HG02588 (cell line): ENCODE data around the gene PLEKHA1.

Source experiments
- ATAC-seq: cut with Tn5 transposase; IDR thresholded peaks from one replicate; pipeline ENCODE4 v1.9.1; 2021; ENCODE audit warnings: mild to moderate bottlenecking, moderate library complexity; ENCODE audit not compliant: unreplicated experiment

Gene PLEKHA1

GRCh38 chr10:122375679-122376160 lies 1.2 kb downstream of the PLEKHA1 start:
- no peak for ATAC-seq

GRCh38 chr10:122376364-122376961 lies 2.0 kb downstream of the PLEKHA1 start:
- no peak for ATAC-seq

DNA sequence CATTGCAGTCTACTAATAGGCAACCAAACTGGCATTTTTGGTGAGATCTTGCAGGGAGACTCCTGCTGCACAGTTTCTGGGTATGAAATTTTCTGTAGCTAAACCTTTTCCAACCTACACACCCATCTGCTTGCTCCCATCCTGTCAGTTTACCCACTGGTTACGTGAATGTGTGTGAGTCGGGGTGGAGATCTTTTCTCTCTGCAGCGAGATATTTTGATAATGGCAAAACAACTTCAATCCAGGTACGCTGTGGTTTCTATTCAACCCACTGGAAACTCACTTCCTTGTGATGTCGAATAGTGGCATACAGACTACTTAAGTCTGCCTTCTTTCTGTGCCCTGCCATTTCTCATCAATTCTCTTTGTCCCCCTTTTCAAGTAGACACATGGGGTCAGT lies 4.5 kb downstream of the PLEKHA1 start:
- no peak for ATAC-seq

DNA sequence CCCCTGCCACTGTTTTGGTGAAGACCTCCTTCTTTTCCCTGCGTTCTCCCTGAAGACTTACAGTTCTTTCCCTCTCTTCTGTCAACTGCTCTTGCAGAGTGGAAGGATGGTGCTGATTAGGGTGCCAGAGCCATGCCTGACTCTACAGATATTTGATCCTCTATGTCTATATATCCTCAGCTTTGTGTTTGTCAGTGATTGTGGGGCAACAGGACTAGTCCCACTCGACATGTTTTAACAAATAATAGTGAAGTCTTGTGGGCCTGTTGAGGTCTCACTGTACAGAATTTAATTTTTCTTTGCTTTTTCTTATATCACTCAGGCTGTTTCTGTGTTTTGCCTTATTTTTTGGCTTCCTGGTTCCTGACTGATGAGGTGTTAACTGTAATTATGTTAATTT lies 5.0 kb downstream of the PLEKHA1 start:
- no peak for ATAC-seq

DNA sequence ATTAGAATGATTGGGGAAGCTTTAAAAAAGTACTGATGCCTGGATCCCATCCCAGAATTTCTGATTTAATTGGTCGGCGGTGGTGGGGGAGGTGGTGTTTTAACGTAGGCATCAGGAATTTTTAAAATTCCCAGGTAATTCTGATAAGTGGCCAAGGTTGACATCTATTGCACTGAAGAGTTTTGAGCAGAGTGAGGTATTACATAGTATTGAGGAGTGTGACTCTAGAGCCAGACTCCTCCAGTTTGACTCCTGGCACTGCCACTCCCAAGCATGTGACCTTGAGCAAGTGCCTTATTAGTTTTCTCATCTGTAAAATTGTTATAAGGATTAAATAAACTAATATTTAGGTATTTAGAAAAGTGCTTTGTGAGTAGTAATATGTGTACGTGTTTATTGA lies 6.2 kb downstream of the PLEKHA1 start:
- ATAC-seq, result no peak

- no peak for ATAC-seq
Measured at GRCh38 chr10:122381680-122382079, 7.2 kb downstream of the PLEKHA1 start.

GRCh38 chr10:122386514-122386913 lies 12.0 kb downstream of the PLEKHA1 start:
- no peak for ATAC-seq

DNA sequence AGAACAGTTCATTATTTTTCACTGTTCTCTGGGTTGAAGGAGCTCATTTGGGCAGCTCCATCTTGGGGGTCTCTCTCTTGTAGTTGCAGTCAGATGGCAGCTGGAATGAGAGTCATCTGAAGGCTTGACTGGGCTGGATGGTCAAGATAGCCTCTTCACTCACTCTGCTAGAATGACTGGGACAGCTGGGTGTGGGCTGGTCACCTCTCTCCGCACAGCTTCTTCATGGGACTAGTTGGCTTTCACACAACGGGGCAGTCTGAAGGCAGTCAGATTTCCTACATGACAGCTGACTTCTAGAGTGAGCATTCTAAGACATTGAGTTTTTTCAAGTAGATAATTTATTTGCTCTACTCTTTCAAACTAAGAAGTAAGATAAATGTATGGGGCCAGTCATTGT lies 13.1 kb downstream of the PLEKHA1 start:
- no peak for ATAC-seq

DNA sequence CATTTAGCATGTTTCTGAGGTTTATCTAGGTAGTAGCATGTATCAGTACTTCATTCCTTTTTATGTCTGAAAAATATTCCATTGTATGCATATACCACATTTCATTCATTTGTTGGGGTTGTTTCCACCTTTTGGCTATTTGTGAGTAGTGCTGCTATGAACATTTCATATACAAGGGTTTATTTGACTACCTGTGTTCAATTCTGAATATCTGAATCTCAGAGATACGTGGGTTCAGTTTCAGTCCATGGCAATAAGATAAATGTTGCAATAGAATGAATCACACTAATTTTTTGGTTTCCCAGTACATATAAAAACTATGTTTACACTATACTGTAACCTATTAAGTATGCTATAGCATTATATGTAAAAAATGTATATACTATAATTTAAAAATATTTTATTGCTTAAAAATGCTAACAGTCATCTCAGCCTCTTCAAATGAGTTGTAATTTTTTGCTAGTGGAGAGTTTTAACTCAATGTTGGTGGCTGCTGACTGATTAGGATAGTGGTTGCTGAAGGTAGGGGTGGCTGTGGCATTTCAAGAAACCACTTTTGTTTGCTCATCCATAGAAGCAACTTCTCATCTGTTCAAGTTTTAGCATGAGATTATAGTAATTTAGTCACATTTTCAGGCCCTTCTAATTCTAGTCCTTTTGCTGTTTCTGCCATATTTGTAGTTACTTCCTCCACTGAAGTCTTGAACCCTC lies 13.9 kb downstream of the PLEKHA1 start:
- no peak for ATAC-seq

DNA sequence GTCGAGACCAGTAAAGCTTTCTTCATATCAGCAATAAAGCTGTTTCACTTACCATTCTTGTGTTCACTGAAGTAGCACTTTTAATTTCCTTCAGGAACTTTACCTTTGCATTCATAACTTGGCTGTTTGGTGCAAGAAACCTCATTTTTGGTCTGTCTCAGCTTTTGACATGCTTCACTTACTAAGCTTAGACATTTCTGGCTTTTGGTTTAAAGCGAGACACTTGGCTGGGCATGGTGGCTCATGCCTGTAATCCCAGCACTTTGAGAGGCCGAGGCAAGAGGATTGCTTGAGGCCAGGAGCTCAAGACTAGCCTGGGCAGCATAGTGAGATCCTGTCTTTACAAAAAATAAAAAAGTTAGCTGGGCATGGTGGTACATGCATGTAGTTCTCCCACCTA lies 15.8 kb downstream of the PLEKHA1 start:
- ATAC-seq, result no peak

GRCh38 chr10:122390679-122391078 lies 16.2 kb downstream of the PLEKHA1 start:
- ATAC-seq, result no peak

DNA sequence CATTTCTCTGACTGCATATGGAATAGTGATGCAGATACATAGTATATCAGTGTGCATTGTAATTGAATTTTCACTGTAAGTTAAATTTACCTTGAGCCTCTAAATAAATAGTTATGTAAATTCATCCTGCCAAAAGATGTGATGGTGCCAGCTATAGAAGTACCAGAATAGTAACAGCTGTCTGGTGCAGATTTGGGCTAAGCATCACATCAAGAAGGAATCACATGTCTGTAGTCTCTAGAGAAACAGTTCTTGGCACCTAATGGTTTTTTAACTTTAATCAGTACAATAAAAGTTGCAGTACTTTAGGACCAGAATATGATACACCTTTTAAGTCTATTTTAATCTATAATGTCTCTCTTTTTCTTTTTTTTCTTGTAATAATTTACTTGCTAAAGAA lies 17.4 kb downstream of the PLEKHA1 start:
- no peak for ATAC-seq

DNA sequence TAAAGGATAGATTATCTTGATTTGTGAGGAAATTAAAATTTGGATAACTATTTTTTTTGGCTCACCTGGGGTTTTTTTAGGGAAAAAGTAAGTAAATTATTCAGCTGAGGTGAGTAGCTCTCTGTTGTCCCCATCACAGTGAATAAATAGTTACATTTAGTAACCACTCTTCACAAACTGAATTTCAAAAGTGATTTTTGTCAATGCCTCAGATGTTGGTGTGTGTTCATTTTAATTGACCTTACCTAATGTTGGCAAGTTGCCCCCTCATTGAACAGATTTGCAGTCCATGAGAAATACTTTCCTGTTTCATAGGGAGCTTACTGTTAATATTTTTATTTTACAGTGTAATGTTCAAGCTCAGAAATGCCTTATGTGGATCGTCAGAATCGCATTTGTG lies 18.3 kb downstream of the PLEKHA1 start:
- no peak for ATAC-seq

- ATAC-seq, result no peak
Measured at GRCh38 chr10:122393288-122393687, 18.8 kb downstream of the PLEKHA1 start.

- no peak for ATAC-seq
Measured at GRCh38 chr10:122402548-122403131, 28.1 kb downstream of the PLEKHA1 start.

- ATAC-seq, result no peak
Measured at GRCh38 chr10:122404576-122404975, 30.1 kb downstream of the PLEKHA1 start.

- ATAC-seq, result no peak
Measured at GRCh38 chr10:122407375-122408125, 33.0 kb downstream of the PLEKHA1 start.

- no peak for ATAC-seq
Measured at GRCh38 chr10:122413327-122413726, 38.8 kb downstream of the PLEKHA1 start.

- no peak for ATAC-seq
Measured at GRCh38 chr10:122417667-122418066, 43.2 kb downstream of the PLEKHA1 start.

- ATAC-seq, result no peak
Measured at GRCh38 chr10:122419016-122419415, 44.5 kb downstream of the PLEKHA1 start.

GRCh38 chr10:122419876-122420623 lies 45.5 kb downstream of the PLEKHA1 start:
- no peak for ATAC-seq
